ENCODE data around the gene RHOBTB1.

The RHOBTB1 gene

GRCh38 chr10:60930237-60930636, 13.7 kb downstream of the RHOBTB1 start:
- no peak for TF ChIP-seq ZFX (IDR thresholded peaks at IDR 0.05; ENCODE audit: borderline replicate concordance)
- TF ChIP-seq, protein P1, sequence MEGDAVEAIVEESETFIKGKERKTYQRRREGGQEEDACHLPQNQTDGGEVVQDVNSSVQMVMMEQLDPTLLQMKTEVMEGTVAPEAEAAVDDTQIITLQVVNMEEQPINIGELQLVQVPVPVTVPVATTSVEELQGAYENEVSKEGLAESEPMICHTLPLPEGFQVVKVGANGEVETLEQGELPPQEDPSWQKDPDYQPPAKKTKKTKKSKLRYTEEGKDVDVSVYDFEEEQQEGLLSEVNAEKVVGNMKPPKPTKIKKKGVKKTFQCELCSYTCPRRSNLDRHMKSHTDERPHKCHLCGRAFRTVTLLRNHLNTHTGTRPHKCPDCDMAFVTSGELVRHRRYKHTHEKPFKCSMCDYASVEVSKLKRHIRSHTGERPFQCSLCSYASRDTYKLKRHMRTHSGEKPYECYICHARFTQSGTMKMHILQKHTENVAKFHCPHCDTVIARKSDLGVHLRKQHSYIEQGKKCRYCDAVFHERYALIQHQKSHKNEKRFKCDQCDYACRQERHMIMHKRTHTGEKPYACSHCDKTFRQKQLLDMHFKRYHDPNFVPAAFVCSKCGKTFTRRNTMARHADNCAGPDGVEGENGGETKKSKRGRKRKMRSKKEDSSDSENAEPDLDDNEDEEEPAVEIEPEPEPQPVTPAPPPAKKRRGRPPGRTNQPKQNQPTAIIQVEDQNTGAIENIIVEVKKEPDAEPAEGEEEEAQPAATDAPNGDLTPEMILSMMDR (IDR thresholded peaks at IDR 0.05) = no peak
- H3K27ac ChIP-seq = no peak overlapping the region

- TF ChIP-seq ZFX (IDR thresholded peaks at IDR 0.05; ENCODE audit: borderline replicate concordance) = no peak
- TF ChIP-seq, protein P1 (IDR thresholded peaks at IDR 0.05) = no peak
Observed at GRCh38 chr10:60921633-60922032, 22.4 kb downstream of the RHOBTB1 start.

DNA sequence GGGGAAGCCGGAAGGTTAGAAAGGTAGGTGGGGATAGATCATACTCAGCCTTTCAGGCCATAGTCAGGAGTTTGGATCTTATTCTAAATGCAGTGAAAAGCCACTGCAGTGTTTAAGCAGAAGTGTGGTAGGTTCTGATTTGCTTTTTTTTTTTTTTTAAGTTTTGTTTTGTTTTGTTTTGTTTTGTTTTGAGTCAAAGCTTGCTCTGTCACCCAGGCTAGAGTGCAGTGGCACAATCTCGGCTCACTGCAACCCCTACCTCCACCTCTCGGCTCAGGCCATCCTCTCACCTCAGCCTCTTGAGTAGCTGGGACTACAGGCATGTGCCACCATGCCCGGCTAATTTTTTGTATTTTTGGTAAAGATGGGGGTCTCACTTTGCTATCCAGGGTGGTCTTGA, 23.5 kb downstream of the RHOBTB1 start:
- H3K27ac ChIP-seq = no peak overlapping the region
- TF ChIP-seq, protein P1 (IDR thresholded peaks at IDR 0.05) = no peak
- TF ChIP-seq ZFX (IDR thresholded peaks at IDR 0.05; ENCODE audit: borderline replicate concordance) = no peak

More at GRCh38 chr10:60921633-60922032, 22.4 kb downstream of the RHOBTB1 start:
- H3K27ac ChIP-seq = no peak overlapping the region

- TF ChIP-seq, protein P1 (IDR thresholded peaks at IDR 0.05) = no peak
- no peak for TF ChIP-seq ZFX (IDR thresholded peaks at IDR 0.05; ENCODE audit: borderline replicate concordance)
Observed at GRCh38 chr10:60919551-60919950, 24.4 kb downstream of the RHOBTB1 start.

DNA sequence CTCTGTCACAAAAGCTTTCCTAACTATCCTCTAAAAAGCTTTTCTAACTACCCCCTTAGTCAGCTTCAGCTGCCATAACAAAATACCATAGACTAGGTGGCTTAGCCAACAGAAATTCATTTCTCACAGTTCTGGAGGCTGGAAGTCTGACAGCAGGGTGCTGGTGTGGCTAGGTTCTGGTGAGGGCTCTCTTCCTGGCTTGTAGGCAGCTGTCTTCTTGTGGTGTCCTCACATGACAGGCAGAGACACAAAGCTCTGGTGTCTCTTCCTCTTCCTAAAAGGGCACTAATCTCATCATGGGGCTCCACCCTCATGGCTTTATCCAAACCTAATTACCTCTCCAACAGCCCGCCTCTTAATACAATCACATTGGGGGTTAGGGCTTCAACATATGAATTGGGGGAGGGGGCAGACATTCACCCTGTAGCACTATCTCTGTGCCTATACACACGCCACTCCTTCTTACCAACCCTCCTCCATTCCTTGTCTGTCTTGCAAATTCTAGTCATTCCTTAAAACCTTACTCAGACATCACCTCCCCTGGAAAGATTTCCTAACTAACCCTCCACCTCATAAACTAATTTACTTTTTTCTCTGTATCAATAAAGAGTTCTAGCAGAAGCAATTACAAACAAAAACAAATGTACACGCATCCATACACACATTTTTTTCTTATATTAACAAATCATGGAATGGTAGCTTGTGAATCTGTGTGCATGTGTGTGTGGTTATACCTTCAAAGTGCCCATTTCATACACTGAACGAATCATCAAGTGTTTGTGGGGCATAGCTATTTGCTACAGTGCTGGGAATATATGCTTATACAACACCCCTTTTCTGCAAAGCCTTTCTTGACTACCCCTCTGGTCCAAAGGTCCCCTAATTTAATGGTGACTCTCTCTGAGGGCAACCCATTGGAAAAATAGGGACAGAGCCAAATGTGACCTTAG, 26.4 kb downstream of the RHOBTB1 start:
- no peak overlapping the region for H3K27ac ChIP-seq
- TF ChIP-seq, protein P1 (IDR thresholded peaks at IDR 0.05) = no peak
- no peak for TF ChIP-seq ZFX (IDR thresholded peaks at IDR 0.05; ENCODE audit: borderline replicate concordance)

More at GRCh38 chr10:60919551-60919950, 24.4 kb downstream of the RHOBTB1 start:
- no peak overlapping the region for H3K27ac ChIP-seq

GRCh38 chr10:60916025-60916424, 28.0 kb downstream of the RHOBTB1 start:
- no peak overlapping the region for H3K27ac ChIP-seq
- TF ChIP-seq ZFX (IDR thresholded peaks at IDR 0.05; ENCODE audit: borderline replicate concordance) = no peak
- TF ChIP-seq, protein P1 (IDR thresholded peaks at IDR 0.05) = no peak

DNA sequence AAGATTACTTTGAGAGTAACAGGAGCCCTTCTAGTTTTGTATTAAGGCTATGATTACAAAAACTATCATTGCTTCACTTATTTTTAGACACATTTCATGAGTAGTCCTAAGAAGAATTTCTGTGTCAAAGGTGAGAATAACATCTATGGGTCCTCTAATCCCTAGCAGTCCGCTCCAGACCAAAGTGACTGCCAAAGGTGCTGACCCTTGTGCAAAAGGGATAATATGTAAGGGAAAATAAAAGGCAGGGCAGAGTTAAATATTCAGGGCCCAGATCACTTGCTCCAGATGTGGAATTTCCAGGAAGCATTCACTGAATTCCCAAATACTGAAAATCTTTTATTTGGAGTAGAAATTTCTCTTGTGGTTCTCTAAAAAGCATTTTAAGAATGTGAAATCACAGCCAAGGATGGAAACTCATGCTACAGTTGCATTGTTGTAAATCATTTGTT, 29.3 kb downstream of the RHOBTB1 start:
- no peak overlapping the region for H3K27ac ChIP-seq
- TF ChIP-seq ZFX (IDR thresholded peaks at IDR 0.05; ENCODE audit: borderline replicate concordance) = no peak
- TF ChIP-seq, protein P1 (IDR thresholded peaks at IDR 0.05) = no peak

Data from 22Rv1 (cell line).